Left lung (tissue), 10 donors: ENCODE results near the gene TJP2. TPM values are rescaled to one million over a fixed set of nuclear protein-coding genes. Genes with fewer than 3 reads are reported as not detected.
"Not testable (repeated sequence)": the region's sequence is repeated elsewhere in the genome, so short reads cannot be mapped to it uniquely, and the experiment has no call there.

Experiments
- ATAC-seq: fragments of 200-7000 bp; cut with Tn5 transposase; one replicate; pipeline ENCODE4 v1.9.1; 2020; ENCODE audit warnings: moderate library complexity
- DNase-seq, 4 donors: peaks; one replicate each; pipeline ENCODE4 v3.0.0-alpha.2; 2013 to 2020
- H3K27ac ChIP-seq, 2 donors: fragments of 200-600 bp; sonication (generic) in 1 of 2; one replicate each; pipeline versions ENCODE4 v1.5.0 to v1.8.0; 2020 to 2021
- H3K27me3 ChIP-seq, 2 donors: fragments of 200-600 bp; sonication (generic) in 1 of 2; one replicate each; pipeline versions ENCODE4 v1.5.0 to v1.8.0; 2020 to 2021
- H3K36me3 ChIP-seq, 2 donors: fragments of 200-600 bp; sonication (generic) in 1 of 2; one replicate each; pipeline versions ENCODE4 v1.5.0 to v1.8.0; 2020 to 2021
- H3K4me1 ChIP-seq, 2 donors: fragments of 200-600 bp; one replicate each; pipeline ENCODE4 v1.8.0; 2021
- H3K4me3 ChIP-seq, 2 donors: fragments of 200-600 bp; sonication (generic) in 1 of 2; one replicate each; pipeline versions ENCODE4 v1.5.0 to v1.8.0; 2020 to 2021; ENCODE audit warnings: mild to moderate bottlenecking in 1 of 2
- H3K9me3 ChIP-seq, 2 donors: fragments of 200-600 bp; sonication (generic) in 1 of 2; one replicate each; pipeline versions ENCODE4 v1.5.0 to v1.8.0; 2020 to 2021
- intact Hi-C, 2 donors: fragments of 100-400 bp; cut with DNase I; formaldehyde crosslinking; loops; one replicate each; pipeline versions ENCODE4 v1.11.2 to v1.14.2; 2022
- polyA plus RNA-seq, 6 donors: library from polyadenylated mRNA; unstranded; fragments of 120-200 nt; gene quantifications; one replicate each; pipeline ENCODE4 v1.2.1, GENCODE V29; 2013; ENCODE audit not compliant: insufficient read length in 6 of 6
- total RNA-seq, 2 donors: library from RNA; stranded (reverse); fragmentation: NEBNext Ultra II Directional; extraction: Animal tissue kit (Norgen Biotek cat#: 25700); gene quantifications; one replicate each; pipeline ENCODE4 v1.2.1, GENCODE V29; 2021
- TF ChIP-seq, protein P1 (sequence below), 2 donors: fragments of 200-600 bp; sonication (generic) in 1 of 2; IDR thresholded peaks; one replicate each; pipeline versions ENCODE4 v1.5.0 to v1.8.0; 2021; ENCODE audit warnings: antibody characterized with exemption in 2 of 2
- donor health status: DM: no; HTN: yes; CAD: no.
- donor health status: DM: no; HTN: no; CAD: no.

TJP2 gene
- total and polyA plus RNA-seq, 8 donors, result 93.0 to 139 (median 114) TPM

DNA sequence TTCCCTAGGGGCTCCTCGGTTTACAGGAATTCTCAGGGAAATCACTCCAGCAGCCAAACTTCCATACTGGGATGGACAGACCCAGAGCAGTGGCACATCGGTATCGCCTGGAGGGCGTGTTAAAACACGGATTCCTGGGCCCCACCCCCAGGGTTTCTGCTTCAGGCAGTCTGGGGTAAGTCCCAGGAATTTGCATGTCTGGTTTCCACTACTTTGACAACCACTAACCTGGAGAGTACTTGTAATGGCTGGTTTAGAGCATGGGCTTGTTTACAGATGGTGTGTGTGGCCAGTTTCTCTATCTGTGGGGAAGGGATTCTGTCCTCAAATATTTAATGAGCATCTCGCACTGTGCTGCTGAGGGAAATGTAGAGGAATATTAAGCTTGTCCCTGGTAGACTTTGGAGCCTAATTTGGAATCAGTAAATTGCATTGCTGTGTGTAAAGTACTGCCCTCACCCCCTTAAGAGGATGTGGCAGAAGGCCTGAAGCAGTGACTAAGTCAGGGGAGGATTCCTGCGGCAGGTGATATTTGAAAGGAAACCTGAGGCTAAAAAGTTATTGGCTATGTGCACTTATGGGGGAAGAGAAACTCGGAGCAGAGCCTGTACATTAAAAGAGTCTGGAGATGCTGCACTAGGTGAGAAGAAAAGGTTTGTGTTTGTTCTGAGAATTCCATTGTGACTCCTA, 18.6 kb upstream of the TJP2 start:
- TF ChIP-seq, protein P1, sequence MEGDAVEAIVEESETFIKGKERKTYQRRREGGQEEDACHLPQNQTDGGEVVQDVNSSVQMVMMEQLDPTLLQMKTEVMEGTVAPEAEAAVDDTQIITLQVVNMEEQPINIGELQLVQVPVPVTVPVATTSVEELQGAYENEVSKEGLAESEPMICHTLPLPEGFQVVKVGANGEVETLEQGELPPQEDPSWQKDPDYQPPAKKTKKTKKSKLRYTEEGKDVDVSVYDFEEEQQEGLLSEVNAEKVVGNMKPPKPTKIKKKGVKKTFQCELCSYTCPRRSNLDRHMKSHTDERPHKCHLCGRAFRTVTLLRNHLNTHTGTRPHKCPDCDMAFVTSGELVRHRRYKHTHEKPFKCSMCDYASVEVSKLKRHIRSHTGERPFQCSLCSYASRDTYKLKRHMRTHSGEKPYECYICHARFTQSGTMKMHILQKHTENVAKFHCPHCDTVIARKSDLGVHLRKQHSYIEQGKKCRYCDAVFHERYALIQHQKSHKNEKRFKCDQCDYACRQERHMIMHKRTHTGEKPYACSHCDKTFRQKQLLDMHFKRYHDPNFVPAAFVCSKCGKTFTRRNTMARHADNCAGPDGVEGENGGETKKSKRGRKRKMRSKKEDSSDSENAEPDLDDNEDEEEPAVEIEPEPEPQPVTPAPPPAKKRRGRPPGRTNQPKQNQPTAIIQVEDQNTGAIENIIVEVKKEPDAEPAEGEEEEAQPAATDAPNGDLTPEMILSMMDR (IDR thresholded peaks at IDR 0.05), result no peak
- Histone ChIP-seq H3K9me3 (no peaks in the 10 kb centered on the region), H3K36me3 (no peaks in the 10 kb centered on the region), H3K27ac (peak overlapping the region in 1 of 2 donors; percentile 34), H3K4me1 (peaks cover 3 to 4% of the 10 kb centered on the region in 2 donors), H3K27me3 (no peaks in the 10 kb centered on the region), H3K4me3 (no peak overlapping the region)
- ATAC-seq, result peak; percentile 75
- peak in 1 of 4 donors; percentile 52 for DNase-seq
- intact Hi-C loops, result no loop called here

DNA sequence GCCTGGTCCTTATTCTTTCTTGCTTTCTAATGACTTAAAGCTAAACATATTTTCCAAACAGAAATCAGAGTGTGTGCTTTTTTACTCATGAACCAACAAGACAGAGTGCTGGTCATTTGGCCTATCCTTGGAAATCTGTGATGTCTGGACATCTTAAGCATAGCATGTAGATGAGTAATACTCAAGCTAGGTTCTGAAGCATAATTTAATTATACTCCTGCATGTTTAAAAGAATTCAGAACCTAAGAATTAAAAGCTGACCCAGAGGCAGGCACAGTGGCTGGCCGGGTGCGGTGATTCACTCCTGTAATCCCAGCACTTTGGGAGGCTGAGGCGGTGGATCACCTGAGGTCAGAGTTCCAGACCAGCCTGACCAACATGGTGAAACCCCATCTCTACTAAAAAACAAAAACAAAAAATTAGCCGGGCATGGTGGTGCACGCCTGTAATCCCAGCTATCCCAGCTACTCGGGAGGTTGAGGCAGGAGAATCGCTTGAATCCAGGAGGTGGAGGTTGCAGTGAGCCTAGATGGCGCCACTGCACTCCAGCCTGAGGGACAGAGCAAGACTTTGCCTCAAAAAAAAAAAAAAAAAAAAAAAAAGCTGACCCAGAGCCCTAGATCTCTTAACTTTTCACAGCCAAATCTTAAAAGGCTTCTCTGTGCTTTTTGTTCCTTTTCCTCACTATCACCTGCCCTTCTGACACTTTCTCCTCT, 16.2 kb upstream of the TJP2 start:
- Histone ChIP-seq H3K4me1 (no peaks in the 10 kb centered on the region), H3K27me3 (no peaks in the 10 kb centered on the region), H3K27ac (no peak overlapping the region), H3K4me3 (no peak overlapping the region), H3K36me3 (no peaks in the 10 kb centered on the region), H3K9me3 (no peaks in the 10 kb centered on the region)
- no peak for ATAC-seq
- DNase-seq, result no peak
- TF ChIP-seq, protein P1 (IDR thresholded peaks at IDR 0.05), result peak; percentile 12 to 18
- intact Hi-C loops, result no loop called here

DNA sequence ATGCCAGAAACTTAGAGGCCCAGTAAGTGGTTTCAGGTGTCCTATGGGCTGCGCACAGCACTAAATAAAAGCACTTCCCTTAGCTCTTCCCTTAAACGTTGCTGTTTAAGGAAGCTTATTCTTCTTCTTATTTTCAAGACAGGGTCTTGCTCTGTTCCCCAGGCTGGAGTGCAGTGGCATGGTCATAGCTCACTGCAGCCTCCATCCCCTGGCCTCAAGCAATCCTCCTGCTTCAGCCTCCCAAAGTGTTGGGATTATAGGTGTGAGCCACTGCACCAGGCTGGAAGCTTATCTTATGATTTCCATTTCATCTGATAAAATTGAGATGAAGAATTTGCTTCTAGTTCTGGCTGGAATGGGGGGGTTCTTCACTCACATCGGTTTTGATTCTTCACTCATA, 15.6 kb upstream of the TJP2 start:
- Histone ChIP-seq H3K27me3 (no peaks in the 10 kb centered on the region), H3K9me3 (no peaks in the 10 kb centered on the region), H3K4me1 (no peaks in the 10 kb centered on the region), H3K4me3 (no peak overlapping the region), H3K36me3 (no peaks in the 10 kb centered on the region), H3K27ac (no peak overlapping the region)
- ATAC-seq (no peak), DNase-seq (no peak)
- TF ChIP-seq, protein P1 (IDR thresholded peaks at IDR 0.05), result no peak
- intact Hi-C loops, result no loop called here

DNA sequence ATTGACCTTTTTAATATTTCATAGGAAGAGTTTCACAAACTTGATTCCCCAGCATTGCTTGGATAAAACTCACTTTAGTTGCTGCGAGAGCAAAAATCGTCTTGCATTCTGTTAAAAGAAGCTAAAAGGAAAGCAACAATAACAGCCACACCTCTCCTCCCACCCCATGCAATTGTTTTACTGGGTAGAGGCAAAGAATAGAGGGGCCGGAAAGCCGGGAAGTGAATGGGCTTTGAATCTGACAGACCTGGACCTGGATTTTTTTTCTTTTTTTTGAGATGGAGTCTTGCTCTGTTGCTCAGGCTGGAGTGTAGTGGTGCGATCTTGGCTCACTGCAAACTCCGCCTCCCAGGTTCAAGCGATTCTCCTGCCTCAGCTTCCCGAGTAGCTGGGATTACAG, 9.5 kb upstream of the TJP2 start:
- H3K36me3 ChIP-seq, ATAC-seq, intact Hi-C loops, H3K27me3 ChIP-seq, H3K9me3 ChIP-seq, H3K4me3 ChIP-seq, DNase-seq: not testable (repeated sequence)
- H3K4me1 ChIP-seq, result peaks cover 0 to 17% of the 10 kb centered on the region in 2 donors
- H3K27ac ChIP-seq, result peak overlapping the region in 1 of 2 donors; percentile 63

DNA sequence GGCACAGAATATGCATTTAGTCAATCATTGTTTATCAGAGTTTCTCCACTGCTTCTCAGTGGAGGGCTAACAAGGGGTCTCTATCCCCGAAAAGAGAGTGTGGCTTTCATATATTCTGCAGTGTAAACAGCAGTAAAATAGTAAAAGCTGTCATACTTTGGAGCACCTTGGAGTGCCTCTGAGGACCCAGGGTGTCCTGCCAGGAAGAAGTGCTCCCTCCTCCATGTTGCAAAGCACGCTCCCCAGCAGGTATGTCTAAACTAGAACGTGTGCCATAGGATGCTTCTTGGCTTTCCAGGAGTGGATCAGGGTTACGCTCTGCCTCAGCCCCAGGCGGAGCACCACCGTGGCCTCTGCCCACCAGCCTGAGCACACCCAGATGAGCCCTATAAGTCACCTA, 8.5 kb upstream of the TJP2 start:
- intact Hi-C loops, result no loop called here
- TF ChIP-seq, protein P1 (IDR thresholded peaks at IDR 0.05), result no peak
- H3K9me3 ChIP-seq, result no peaks in the 10 kb centered on the region
- peaks cover 0 to 25% of the 10 kb centered on the region in 2 donors for H3K4me1 ChIP-seq
- H3K36me3 ChIP-seq, result no peaks in the 10 kb centered on the region
- DNase-seq (no peak), ATAC-seq (no peak)
- H3K27me3 ChIP-seq, result no peaks in the 10 kb centered on the region
- no peak overlapping the region for H3K27ac ChIP-seq
- no peak overlapping the region for H3K4me3 ChIP-seq
